GM12801 (cell line): ENCODE results near the gene LAMA3.

ENCODE experiments used
- CTCF ChIP-seq: IDR thresholded peaks from one replicate; pipeline ENCODE4 v1.5.1; 2011; ENCODE audit warnings: control low read depth; ENCODE audit not compliant: insufficient read length; ENCODE audit errors: extremely low read depth

The LAMA3 gene

GRCh38 chr18:23842305-23842704 lies 153.1 kb downstream of the LAMA3 start:
- no peak for TF ChIP-seq CTCF

GRCh38 chr18:23844991-23845680 lies 155.9 kb downstream of the LAMA3 start:
- TF ChIP-seq CTCF: no peak

GRCh38 chr18:23845988-23846630 lies 156.9 kb downstream of the LAMA3 start:
- TF ChIP-seq CTCF: no peak

GRCh38 chr18:23847321-23847986 lies 158.2 kb downstream of the LAMA3 start:
- no peak for TF ChIP-seq CTCF

GRCh38 chr18:23849141-23849540 lies 159.9 kb downstream of the LAMA3 start:
- TF ChIP-seq CTCF: no peak

DNA sequence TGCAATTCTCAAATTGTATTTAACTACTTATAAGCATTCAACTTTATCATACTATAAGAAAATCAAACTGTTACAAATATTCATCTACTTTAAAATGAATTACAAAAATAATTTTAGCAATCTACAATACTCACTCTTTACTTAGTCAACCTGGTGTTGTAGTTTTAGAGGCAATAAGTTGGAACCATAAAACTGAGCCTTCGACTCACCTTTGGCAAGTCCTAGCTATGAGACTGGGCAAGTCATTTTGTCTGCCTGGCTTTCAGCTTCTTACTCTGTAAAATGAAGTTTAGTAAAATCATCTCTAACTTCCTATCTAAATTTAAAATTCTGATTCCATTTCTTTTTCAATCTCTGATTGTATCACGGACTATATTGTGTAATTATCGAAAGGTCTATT lies 161.0 kb downstream of the LAMA3 start:
- no peak for TF ChIP-seq CTCF

DNA sequence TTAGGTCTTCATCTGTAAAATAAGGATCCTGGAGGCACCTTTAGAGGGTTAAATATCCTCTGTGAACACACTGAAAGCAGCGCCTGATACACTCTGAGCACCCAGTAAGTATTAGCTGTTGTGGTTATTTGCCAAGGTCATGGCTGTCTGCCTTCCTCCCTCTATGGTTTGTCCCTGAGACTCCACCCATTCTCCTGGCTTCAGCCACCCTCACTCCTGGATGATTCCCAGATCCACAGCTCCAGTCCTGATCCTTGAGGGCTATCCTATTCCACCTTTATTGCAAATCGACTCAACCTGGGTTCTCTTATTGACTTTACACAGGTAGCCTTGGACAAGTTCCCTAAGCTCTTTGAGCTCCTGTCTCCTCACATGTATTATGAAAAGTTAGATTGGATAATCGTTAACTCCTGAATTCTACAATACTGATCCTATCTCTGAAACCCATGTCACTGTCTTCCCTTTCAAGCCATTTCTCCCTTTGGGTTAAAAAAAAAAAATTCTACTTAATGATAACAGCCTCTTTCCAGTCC lies 162.3 kb downstream of the LAMA3 start:
- TF ChIP-seq CTCF: no peak
